ENCODE data around the gene RNF220.

- TF ChIP-seq CTCF (conservative IDR thresholded peaks at IDR 0.05) (no peak), ZFX (IDR thresholded peaks at IDR 0.05) (no peak)
Observed at GRCh38 chr1:44565833-44566232, 160.8 kb downstream of the RNF220 start.

Measured in C4-2B (cell line).